GM12892 (cell line): Measurements from ENCODE around the gene C17orf78.

Experiments
- POLR2A ChIP-seq: IDR thresholded peaks from 2 replicates; pipeline ENCODE4 v1.6.1; 2011; ENCODE audit warnings: low read depth, low read length, control low read depth
- POLR2AphosphoS5 ChIP-seq: IDR thresholded peaks from 2 replicates; pipeline ENCODE4 v1.6.1; 2011; ENCODE audit warnings: low read depth, low read length, control low read depth
- TAF1 ChIP-seq: IDR thresholded peaks from 2 replicates; pipeline ENCODE4 v1.6.1; 2011; ENCODE audit warnings: low read depth, mild to moderate bottlenecking, control low read depth, low read length, borderline replicate concordance

DNA sequence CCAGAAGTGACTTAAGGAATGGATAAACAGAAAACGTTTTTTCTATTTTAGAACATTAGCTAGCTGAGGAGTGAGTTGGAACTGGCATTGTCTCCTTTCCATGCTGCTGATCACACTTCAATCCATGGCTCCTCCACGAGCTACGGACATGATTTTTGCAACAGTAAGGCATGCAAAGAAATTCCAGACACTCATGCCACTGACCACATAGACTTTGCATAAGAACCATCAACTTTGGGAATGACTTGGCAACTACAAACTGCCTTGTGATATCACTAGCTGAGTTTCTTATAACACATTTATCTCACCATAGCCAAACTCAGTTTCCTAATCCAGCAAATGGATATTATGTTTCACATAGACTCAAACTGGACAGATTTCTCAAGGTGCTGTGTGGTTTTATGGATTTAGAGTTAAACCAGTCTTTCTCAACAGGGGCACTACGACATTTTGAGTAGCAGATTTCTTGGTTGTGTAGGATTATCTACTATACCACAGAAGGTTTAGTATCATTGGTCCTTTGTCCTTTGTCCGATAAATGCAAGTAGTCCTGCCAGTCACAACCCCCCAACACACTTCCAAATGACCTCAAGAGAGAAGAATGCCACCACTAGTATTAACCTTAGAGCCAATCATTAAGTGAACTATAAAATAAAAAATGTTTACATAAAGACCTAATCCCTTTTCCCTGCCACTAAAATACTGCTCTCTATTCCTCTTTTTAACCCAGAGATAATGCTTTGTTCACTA is 48.3 kb upstream of the C17orf78 start:
- TF ChIP-seq POLR2A (no peak), POLR2AphosphoS5 (no peak), TAF1 (no peak)
